NCI-H146 treated with DMSO at 0.1 percent for 48 hours (cell line): ENCODE results near the gene CD4.
"Not testable (repeated sequence)": the region's sequence is repeated elsewhere in the genome, so short reads cannot be mapped to it uniquely, and the experiment has no call there.

Experiments used
- DNase-seq: peaks from one replicate; lab custom pipeline; 2025; ENCODE audit not compliant: unreplicated experiment; lab: John Stamatoyannopoulos, UW

The CD4 gene

GRCh38 chr12:6866163-6866919 is 77.0 kb downstream of the CD4 start:
- no peak for DNase-seq

- DNase-seq = no peak
These were observed 77.6 kb downstream of the CD4 start for GRCh38 chr12:6866920-6867412.

GRCh38 chr12:6867413-6868210 is 78.3 kb downstream of the CD4 start, which contains the start of gene TPI1:
Gene TPI1, plus strand, starts transcription at chr12:6867531. Its CDS starts 36 bp downstream, at chr12:6867567.
- peak; percentile 83 for DNase-seq

- DNase-seq = no peak
These were observed 79.1 kb downstream of the CD4 start for GRCh38 chr12:6868211-6869048.

- DNase-seq = peak; percentile 82
These were observed 80.0 kb downstream of the CD4 start for GRCh38 chr12:6869049-6870021.

- DNase-seq = not testable (repeated sequence)
These were observed 81.0 kb downstream of the CD4 start for GRCh38 chr12:6870304-6870703.
